NB4 (cell line): ENCODE measurements around the gene NOC4L.

Experiments used
- MYC ChIP-seq: IDR thresholded peaks from 2 replicates; pipeline ENCODE4 v1.6.1; 2011; ENCODE audit warnings: low read depth, low read length
- POLR2A ChIP-seq: IDR thresholded peaks from 2 replicates; pipeline ENCODE4 v1.6.1; 2011; ENCODE audit warnings: mild to moderate bottlenecking; ENCODE audit not compliant: insufficient read length; ENCODE audit errors: extremely low read depth
- TF ChIP-seq, protein P1 (sequence below): IDR thresholded peaks from one replicate; pipeline ENCODE4 v1.5.1; 2012; ENCODE audit warnings: low read depth, low read length
- TF ChIP-seq, protein P2 (sequence below): IDR thresholded peaks from 2 replicates; pipeline ENCODE4 v1.6.1; 2011; ENCODE audit warnings: low read depth, low read length

DNA sequence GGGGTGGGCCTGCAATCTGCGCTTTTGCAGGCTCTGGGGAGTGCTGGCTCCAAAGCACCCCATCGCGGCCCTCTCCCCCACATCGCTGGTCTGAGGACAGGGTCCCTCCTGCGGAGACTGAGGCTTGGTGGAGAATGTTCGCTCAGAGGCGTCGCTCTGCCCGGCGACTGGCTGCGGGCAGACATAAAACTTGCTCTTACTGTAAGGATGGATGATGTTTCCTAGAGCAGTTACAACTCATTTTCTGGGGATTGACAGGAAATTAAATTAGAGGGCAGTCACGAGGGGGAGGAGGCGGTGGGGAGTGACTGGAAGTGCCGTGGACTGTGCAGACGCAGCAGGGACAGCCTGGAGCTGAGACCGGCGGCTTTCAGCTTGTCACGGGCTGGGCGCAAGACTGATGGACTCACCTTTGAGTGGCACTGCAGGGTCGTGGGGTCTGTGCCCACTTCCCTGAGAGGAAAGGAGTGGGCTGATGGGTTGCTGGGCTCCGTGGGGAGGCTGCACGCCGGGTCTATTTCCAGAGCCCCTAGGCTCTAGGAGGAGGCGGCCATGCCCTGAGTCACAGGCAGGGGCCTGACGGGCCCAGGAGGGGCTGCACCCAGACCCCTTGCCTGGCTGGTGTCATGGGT is 32.8 kb downstream of the NOC4L start:
- TF ChIP-seq, protein P1, sequence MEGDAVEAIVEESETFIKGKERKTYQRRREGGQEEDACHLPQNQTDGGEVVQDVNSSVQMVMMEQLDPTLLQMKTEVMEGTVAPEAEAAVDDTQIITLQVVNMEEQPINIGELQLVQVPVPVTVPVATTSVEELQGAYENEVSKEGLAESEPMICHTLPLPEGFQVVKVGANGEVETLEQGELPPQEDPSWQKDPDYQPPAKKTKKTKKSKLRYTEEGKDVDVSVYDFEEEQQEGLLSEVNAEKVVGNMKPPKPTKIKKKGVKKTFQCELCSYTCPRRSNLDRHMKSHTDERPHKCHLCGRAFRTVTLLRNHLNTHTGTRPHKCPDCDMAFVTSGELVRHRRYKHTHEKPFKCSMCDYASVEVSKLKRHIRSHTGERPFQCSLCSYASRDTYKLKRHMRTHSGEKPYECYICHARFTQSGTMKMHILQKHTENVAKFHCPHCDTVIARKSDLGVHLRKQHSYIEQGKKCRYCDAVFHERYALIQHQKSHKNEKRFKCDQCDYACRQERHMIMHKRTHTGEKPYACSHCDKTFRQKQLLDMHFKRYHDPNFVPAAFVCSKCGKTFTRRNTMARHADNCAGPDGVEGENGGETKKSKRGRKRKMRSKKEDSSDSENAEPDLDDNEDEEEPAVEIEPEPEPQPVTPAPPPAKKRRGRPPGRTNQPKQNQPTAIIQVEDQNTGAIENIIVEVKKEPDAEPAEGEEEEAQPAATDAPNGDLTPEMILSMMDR = no peak
- TF ChIP-seq, protein P2, sequence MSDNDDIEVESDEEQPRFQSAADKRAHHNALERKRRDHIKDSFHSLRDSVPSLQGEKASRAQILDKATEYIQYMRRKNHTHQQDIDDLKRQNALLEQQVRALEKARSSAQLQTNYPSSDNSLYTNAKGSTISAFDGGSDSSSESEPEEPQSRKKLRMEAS = no peak
- TF ChIP-seq POLR2A (no peak), MYC (no peak)
